Pancreas (tissue), 10 donors: Measurements from ENCODE around the gene C3orf85. TPM values are rescaled to one million over a fixed set of nuclear protein-coding genes. Genes with fewer than 3 reads are reported as not detected.

Source experiments
- ATAC-seq, 4 donors: fragments of 200-7000 bp; cut with Tn5 transposase; one replicate each; pipeline versions ENCODE4 v1.8.0 to v1.9.1; 2020; ENCODE audit warnings: mild to moderate bottlenecking in 4 of 4, moderate library complexity in 4 of 4
- DNase-seq, 6 donors: peaks; one replicate each; pipeline ENCODE4 v3.0.0-alpha.2; 2020
- FAIRE-seq: peaks from 2 replicates; lab custom pipeline; 2012; peaks lifted over from hg19 to GRCh38; lab: Jason Lieb, UNC
- H3K27ac ChIP-seq, 4 donors: fragments of 200-600 bp; sonication (generic); 1 replicate in 3 of 4; 2 replicates in 1 of 4; pipeline versions ENCODE4 v1.5.0 to v1.8.0; 2020
- H3K27me3 ChIP-seq, 4 donors: fragments of 200-600 bp; one replicate each; pipeline ENCODE4 v1.8.0; 2021
- H3K36me3 ChIP-seq, 3 donors: fragments of 200-600 bp; sonication (generic) in 1 of 3; one replicate each; pipeline versions ENCODE4 v1.5.0 to v1.8.0; 2020 to 2021
- H3K4me1 ChIP-seq, 3 donors: fragments of 200-600 bp; one replicate each; pipeline ENCODE4 v1.8.0; 2021
- H3K4me3 ChIP-seq, 4 donors: fragments of 200-600 bp; sonication (generic) in 2 of 4; one replicate each; pipeline versions ENCODE4 v1.5.0 to v1.8.0; 2020 to 2021
- H3K9me3 ChIP-seq, 4 donors: fragments of 200-600 bp; one replicate each; pipeline ENCODE4 v1.8.0; 2021
- CTCF ChIP-seq, 4 donors: fragments of 200-600 bp; sonication (generic) in 3 of 4; IDR thresholded peaks; one replicate each; pipeline versions ENCODE4 v1.5.0 to v1.8.0; 2021; ENCODE audit warnings: antibody characterized with exemption in 4 of 4
- WGBS, 2 donors: extraction: QIAGEN DNeasy Blood & Tissue Kit; methylation state at CpG; one replicate each; pipeline ENCODE4 v1.1.7; 2013; 5-methylcytosine and 5-hydroxymethylcytosine counted together
- intact Hi-C, 3 donors: fragments of 100-400 bp; cut with DNase I; formaldehyde crosslinking; loops; one replicate each; pipeline versions ENCODE4 v1.11.1 to v1.14.2; 2022
- polyA plus RNA-seq, 2 donors: library from polyadenylated mRNA; stranded (reverse); fragments of 200-250 nt; gene quantifications; one replicate each; pipeline ENCODE4 v1.2.3, GENCODE V29; 2013
- total RNA-seq, 6 donors: library from RNA; stranded (reverse); fragmentation: NEBNext Ultra II Directional in 4 of 6; extraction: Animal tissue kit (Norgen Biotek cat#: 25700) in 4 of 6; gene quantifications; one replicate each; pipeline versions ENCODE4 v1.2.1 to v1.2.4, GENCODE V29; 2021 to 2023
- donor health status: healthy with polysubstance abuse.
- donor health status: DM: no; HTN: no; CAD: no; lungs with moderate emphysema.
- donor health status: DM: no; HTN: no; CAD: no.
- donor health status: control.
- donor health status: control.
- donor health status: Bipolar disorder and iron deficiency.
- donor health status: DM: yes; HTN: yes; CAD: no.
- donor health status: DM: no; HTN: no; CAD: no.
- donor health status: DM: no; HTN: no; CAD: no.
- donor health status: DM: yes; HTN: yes; CAD: no.

The C3orf85 gene
- total and polyA plus RNA-seq, 8 donors = not detected

- Histone ChIP-seq H3K9me3 (no peaks in the 10 kb centered on the region), H3K4me1 (no peaks in the 10 kb centered on the region), H3K27me3 (no peaks in the 10 kb centered on the region), H3K4me3 (no peak overlapping the region), H3K36me3 (no peaks in the 10 kb centered on the region), H3K27ac (no peak overlapping the region)
- DNase-seq (no peak), FAIRE-seq (no peak), ATAC-seq (no peak)
- intact Hi-C loops = no loop called here
- WGBS, 2 donors = 87 to 89% methylated on average over 4 of the region's 4 CpGs
- no peak for TF ChIP-seq CTCF (IDR thresholded peaks at IDR 0.05)
These were observed 40.2 kb downstream of the C3orf85 start for GRCh38 chr3:109176726-109177125.

- DNase-seq (no peak), FAIRE-seq (no peak), ATAC-seq (peak in 2 of 4 donors; percentile 36 to 62)
- 59 to 62% methylated on average over 5 of the region's 5 CpGs for WGBS, 2 donors
- Histone ChIP-seq H3K9me3 (no peaks in the 10 kb centered on the region), H3K27ac (no peak overlapping the region), H3K36me3 (no peaks in the 10 kb centered on the region), H3K4me3 (no peak overlapping the region), H3K27me3 (no peaks in the 10 kb centered on the region), H3K4me1 (no peaks in the 10 kb centered on the region)
- TF ChIP-seq CTCF (IDR thresholded peaks at IDR 0.05) = no peak
- intact Hi-C loops = no loop called here
These were observed 41.4 kb downstream of the C3orf85 start for GRCh38 chr3:109177908-109178307.

GRCh38 chr3:109178708-109179107 lies 42.2 kb downstream of the C3orf85 start:
- Histone ChIP-seq H3K27me3 (no peaks in the 10 kb centered on the region), H3K36me3 (no peaks in the 10 kb centered on the region), H3K4me3 (no peak overlapping the region), H3K27ac (no peak overlapping the region), H3K4me1 (no peaks in the 10 kb centered on the region), H3K9me3 (no peaks in the 10 kb centered on the region)
- FAIRE-seq (no peak), ATAC-seq (no peak), DNase-seq (no peak)
- intact Hi-C loops = no loop called here
- no peak for TF ChIP-seq CTCF (IDR thresholded peaks at IDR 0.05)
- 70 to 76% methylated on average over 1 of the region's 1 CpG for WGBS, 2 donors

- no peak for ATAC-seq
- TF ChIP-seq CTCF (IDR thresholded peaks at IDR 0.05) = no peak
- Histone ChIP-seq H3K4me1 (no peaks in the 10 kb centered on the region), H3K27me3 (no peaks in the 10 kb centered on the region), H3K9me3 (no peaks in the 10 kb centered on the region), H3K4me3 (no peak overlapping the region), H3K27ac (no peak overlapping the region), H3K36me3 (no peaks in the 10 kb centered on the region)
- FAIRE-seq = no peak
- intact Hi-C loops = no loop called here
- no peak for DNase-seq
These were observed 48.2 kb downstream of the C3orf85 start for GRCh38 chr3:109184726-109185125.

DNA sequence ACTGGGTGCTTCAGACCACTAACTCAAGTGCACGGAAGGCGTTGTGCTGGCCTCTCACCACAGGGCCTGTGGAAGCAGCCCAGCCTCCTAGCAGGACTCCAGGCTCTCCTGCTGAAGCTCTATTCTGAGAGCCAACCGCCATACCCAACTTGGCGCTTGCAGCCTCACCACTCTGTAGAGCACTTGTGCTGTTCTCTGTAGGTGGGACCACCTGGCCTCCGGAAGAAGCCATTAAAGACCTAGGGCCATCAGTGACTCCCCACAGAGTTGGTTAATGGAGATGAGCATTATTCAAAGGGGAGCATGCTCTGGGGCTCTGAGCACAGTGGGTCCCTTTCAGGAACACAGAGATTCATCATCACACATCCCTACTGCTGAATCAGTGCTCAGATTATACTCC lies 50.9 kb downstream of the C3orf85 start:
- DNase-seq = no peak
- WGBS, 2 donors = 90% methylated on average over 5 of the region's 5 CpGs
- Histone ChIP-seq H3K4me3 (no peak overlapping the region), H3K27ac (no peak overlapping the region), H3K9me3 (no peaks in the 10 kb centered on the region), H3K27me3 (no peaks in the 10 kb centered on the region), H3K4me1 (no peaks in the 10 kb centered on the region), H3K36me3 (no peaks in the 10 kb centered on the region)
- FAIRE-seq = no peak
- intact Hi-C loops = no loop called here
- TF ChIP-seq CTCF (IDR thresholded peaks at IDR 0.05) = no peak
- ATAC-seq = no peak
